DND-41 (cell line): ENCODE measurements around the gene SYT6.

Experiments used
- EZH2 ChIP-seq: IDR thresholded peaks from 3 replicates; pipeline ENCODE4 v1.6.1; 2012; ENCODE audit warnings: borderline replicate concordance, low read depth, mild to moderate bottlenecking, moderate library complexity, low read length, inconsistent platforms; ENCODE audit not compliant: severe bottlenecking
- TF ChIP-seq, protein P1 (sequence below): IDR thresholded peaks from 2 replicates; pipeline ENCODE4 v1.5.1; 2012; ENCODE audit warnings: borderline replicate concordance, low read length, moderate library complexity, mild to moderate bottlenecking; ENCODE audit not compliant: poor library complexity, severe bottlenecking; ENCODE audit errors: extremely low read depth

DNA sequence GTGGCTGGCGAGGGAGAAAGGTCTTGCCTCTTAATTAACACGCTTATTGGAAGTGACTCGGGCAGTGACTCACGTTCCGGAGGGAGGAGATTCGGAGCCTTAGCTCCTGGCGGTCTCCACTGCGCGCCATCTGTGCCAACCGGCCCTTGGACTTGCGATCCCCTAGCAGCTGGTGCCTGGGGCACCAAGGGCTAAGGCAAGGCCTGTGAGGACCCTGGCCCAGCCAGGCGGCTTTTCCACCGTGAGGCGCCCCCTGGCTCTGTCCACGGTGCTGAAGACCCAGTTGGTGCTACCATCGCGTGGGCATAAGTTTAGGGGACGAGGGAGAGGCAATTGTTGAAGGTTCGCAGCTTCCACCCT, 1.3 kb upstream of the SYT6 start:
- TF ChIP-seq, protein P1, sequence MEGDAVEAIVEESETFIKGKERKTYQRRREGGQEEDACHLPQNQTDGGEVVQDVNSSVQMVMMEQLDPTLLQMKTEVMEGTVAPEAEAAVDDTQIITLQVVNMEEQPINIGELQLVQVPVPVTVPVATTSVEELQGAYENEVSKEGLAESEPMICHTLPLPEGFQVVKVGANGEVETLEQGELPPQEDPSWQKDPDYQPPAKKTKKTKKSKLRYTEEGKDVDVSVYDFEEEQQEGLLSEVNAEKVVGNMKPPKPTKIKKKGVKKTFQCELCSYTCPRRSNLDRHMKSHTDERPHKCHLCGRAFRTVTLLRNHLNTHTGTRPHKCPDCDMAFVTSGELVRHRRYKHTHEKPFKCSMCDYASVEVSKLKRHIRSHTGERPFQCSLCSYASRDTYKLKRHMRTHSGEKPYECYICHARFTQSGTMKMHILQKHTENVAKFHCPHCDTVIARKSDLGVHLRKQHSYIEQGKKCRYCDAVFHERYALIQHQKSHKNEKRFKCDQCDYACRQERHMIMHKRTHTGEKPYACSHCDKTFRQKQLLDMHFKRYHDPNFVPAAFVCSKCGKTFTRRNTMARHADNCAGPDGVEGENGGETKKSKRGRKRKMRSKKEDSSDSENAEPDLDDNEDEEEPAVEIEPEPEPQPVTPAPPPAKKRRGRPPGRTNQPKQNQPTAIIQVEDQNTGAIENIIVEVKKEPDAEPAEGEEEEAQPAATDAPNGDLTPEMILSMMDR = no peak
- no peak for TF ChIP-seq EZH2
